Endothelial cell of umbilical vein (primary cell): Measurements from ENCODE around the gene PIM1. TPM values are rescaled to one million over a fixed set of nuclear protein-coding genes. Genes with fewer than 3 reads are reported as not detected.

ENCODE experiments used
- BruUV-seq: library from RNA; stranded (reverse); fragments of 400-500 nt; replicated peaks from 2 replicates; lab custom pipeline; 2021; lab: Mats Ljungman, UMichigan
- CTCF ChIA-PET: fragments of 300-600, 350-600 bp; sonication (Branson Sonifier 250); formaldehyde crosslinking; loops from one replicate; lab custom pipeline; 2021; ENCODE audit warnings: antibody characterized with exemption, inconsistent platforms; lab: Charles Lee
- POLR2A ChIA-PET: fragments of 300-600, 350-600 bp; sonication (Branson Sonifier 250); formaldehyde crosslinking; loops from one replicate; lab custom pipeline; 2021; ENCODE audit warnings: antibody characterized with exemption, inconsistent platforms; lab: Charles Lee
- DNase-seq: peaks from one replicate; pipeline ENCODE4 v3.0.0-alpha.2; 2011; ENCODE audit warnings: low read depth, low spot score
- FAIRE-seq: peaks from 2 replicates; lab custom pipeline; 2011; peaks lifted over from hg19 to GRCh38; lab: Jason Lieb, UNC
- H2AFZ ChIP-seq: 2 replicates; pipeline ENCODE4 v1.6.0; 2012; ENCODE audit warnings: low read depth, low read length, control low read depth, inconsistent platforms
- H3K27ac ChIP-seq: 2 replicates; pipeline ENCODE4 v1.5.1; 2011; ENCODE audit warnings: low read depth, mild to moderate bottlenecking, control low read depth, low read length, moderate library complexity; ENCODE audit not compliant: insufficient read depth
- H3K27me3 ChIP-seq, 2 experiments: 2 replicates each; pipeline versions ENCODE4 v1.6.0 to v1.6.1; 2011; ENCODE audit warnings: low read length in 2 of 2, mixed read lengths in 1 of 2; ENCODE audit not compliant: control insufficient read depth in 2 of 2, insufficient read depth in 2 of 2
- H3K36me3 ChIP-seq, 2 experiments: 2 replicates in 1 of 2; 3 replicates in 1 of 2; pipeline ENCODE4 v1.5.1; 2011; ENCODE audit warnings: low read length in 2 of 2, mild to moderate bottlenecking in 1 of 2, moderate library complexity in 1 of 2; ENCODE audit not compliant: control insufficient read depth in 2 of 2, insufficient read depth in 2 of 2; ENCODE audit errors: extremely low read depth in 1 of 2
- H3K4me1 ChIP-seq: 3 replicates; pipeline ENCODE4 v1.5.1; 2011; ENCODE audit warnings: mild to moderate bottlenecking, low read length; ENCODE audit not compliant: control insufficient read depth, insufficient read depth; ENCODE audit errors: extremely low read depth
- H3K4me2 ChIP-seq: 2 replicates; pipeline ENCODE4 v1.6.1; 2011; ENCODE audit warnings: low read length, control low read depth, mixed read lengths; ENCODE audit not compliant: insufficient read depth
- H3K4me3 ChIP-seq, 3 experiments: fragments of 200-600 bp in 1 of 3; sonication (generic), shearing (Covaris generic) in 1 of 3; replicated peaks in 1 of 3; 2 replicates each; pipeline ENCODE4 v1.5.1; 2011 to 2016; ENCODE audit warnings: control low read depth in 3 of 3, low read length in 3 of 3, mild to moderate bottlenecking in 2 of 3, inconsistent platforms in 1 of 3, low read depth in 1 of 3, moderate library complexity in 1 of 3; ENCODE audit not compliant: insufficient read depth in 1 of 3
- H3K79me2 ChIP-seq: 2 replicates; pipeline ENCODE4 v1.6.0; 2012; ENCODE audit warnings: low read length, inconsistent platforms; ENCODE audit not compliant: control insufficient read depth, insufficient read depth
- H3K9ac ChIP-seq: replicated peaks from 2 replicates; pipeline ENCODE3; 2011; ENCODE audit warnings: low read length, control low read depth; ENCODE audit not compliant: insufficient read depth; ENCODE audit errors: extremely low read depth
- H3K9me1 ChIP-seq: replicated peaks from 3 replicates; pipeline ENCODE4 v1.6.0; 2011; ENCODE audit warnings: mild to moderate bottlenecking, low read length; ENCODE audit not compliant: control insufficient read depth, insufficient read depth; ENCODE audit errors: extremely low read depth
- H3K9me3 ChIP-seq: replicated peaks from 2 replicates; pipeline ENCODE4 v1.5.1; 2012; ENCODE audit warnings: low read length, inconsistent platforms; ENCODE audit not compliant: control insufficient read depth, insufficient read depth
- H4K20me1 ChIP-seq: replicated peaks from 2 replicates; pipeline ENCODE3; 2011; ENCODE audit warnings: mild to moderate bottlenecking, low read length; ENCODE audit not compliant: control insufficient read depth, insufficient read depth; ENCODE audit errors: extremely low read depth
- EZH2 ChIP-seq: IDR thresholded peaks from 2 replicates; pipeline ENCODE4 v1.6.1; 2012; ENCODE audit warnings: borderline replicate concordance, low read depth, mild to moderate bottlenecking, moderate library complexity, low read length, inconsistent platforms; ENCODE audit not compliant: severe bottlenecking
- FOS ChIP-seq: IDR thresholded peaks from 2 replicates; pipeline ENCODE4 v1.6.1; 2011; ENCODE audit warnings: mild to moderate bottlenecking, low read length, moderate library complexity, borderline replicate concordance; ENCODE audit not compliant: insufficient read depth
- GATA2 ChIP-seq: IDR thresholded peaks from 2 replicates; pipeline ENCODE4 v1.7.0; 2011; ENCODE audit warnings: low read depth, mild to moderate bottlenecking, moderate library complexity, mixed read lengths, low read length; ENCODE audit not compliant: insufficient read length, insufficient read depth
- JUN ChIP-seq: IDR thresholded peaks from 2 replicates; pipeline ENCODE4 v1.6.1; 2011; ENCODE audit warnings: borderline replicate concordance, low read depth; ENCODE audit not compliant: insufficient read length, insufficient read depth
- MYC ChIP-seq: IDR thresholded peaks from one replicate; pipeline ENCODE4 v1.6.1; 2011; ENCODE audit warnings: mild to moderate bottlenecking, low read depth, low read length
- POLR2A ChIP-seq: IDR thresholded peaks from 2 replicates; pipeline ENCODE4 v1.6.1; 2012; ENCODE audit warnings: low read depth, mild to moderate bottlenecking, control low read depth, low read length
- POLR2AphosphoS5 ChIP-seq: IDR thresholded peaks from 2 replicates; pipeline ENCODE4 v1.6.1; 2012; ENCODE audit warnings: low read depth, mild to moderate bottlenecking, control low read depth, low read length, moderate library complexity; ENCODE audit not compliant: insufficient read depth
- dilution Hi-C: fragments of 300-500 bp; cut with MboI; formaldehyde crosslinking; loops from one replicate; pipeline ENCODE4 v1.15.0; 2019; ENCODE audit warnings: low sequenced_read_pairs; ENCODE audit not compliant: extremely low pct_ligation_motif_present
- intact Hi-C: fragments of 100-400 bp; cut with micrococcal nuclease; formaldehyde crosslinking; loops from one replicate; pipeline ENCODE4 v1.10.0; 2022
- polyA plus RNA-seq, 4 experiments: library from polyadenylated mRNA; depleted of rRNA in 3 of 4; stranded (reverse) in 3 of 4; unstranded in 1 of 4; fragments of >200 nt; gene quantifications; 2 replicates each; pipeline versions ENCODE4 v1.2.1 to v1.2.3, GENCODE V29; 2011 to 2012; ENCODE audit warnings: missing spikeins in 1 of 4
- total RNA-seq: library from RNA; stranded (reverse); gene quantifications from 2 replicates; pipeline ENCODE4 v1.2.3, GENCODE V29; 2021
- TF ChIP-seq, protein P1 (sequence below), 2 donors: IDR thresholded peaks; 1 replicate in 1 of 2; 2 replicates in 1 of 2; pipeline ENCODE4 v1.5.1; 2011; ENCODE audit warnings: low read length in 2 of 2, mild to moderate bottlenecking in 2 of 2, moderate library complexity in 2 of 2, control low read depth in 1 of 2, inconsistent platforms in 1 of 2, low read depth in 1 of 2; ENCODE audit not compliant: insufficient read depth in 1 of 2; ENCODE audit errors: extremely low read depth in 1 of 2
- TF ChIP-seq, protein P2 (sequence below): IDR thresholded peaks from 2 replicates; pipeline ENCODE4 v1.6.1; 2011; ENCODE audit not compliant: insufficient read depth, insufficient read length

The PIM1 gene
- total and polyA plus RNA-seq, 2 donors (not counting 3 experiments of a cell fraction or from before 2014, with no cell fraction given) = 9.2 to 11.3 TPM

DNA sequence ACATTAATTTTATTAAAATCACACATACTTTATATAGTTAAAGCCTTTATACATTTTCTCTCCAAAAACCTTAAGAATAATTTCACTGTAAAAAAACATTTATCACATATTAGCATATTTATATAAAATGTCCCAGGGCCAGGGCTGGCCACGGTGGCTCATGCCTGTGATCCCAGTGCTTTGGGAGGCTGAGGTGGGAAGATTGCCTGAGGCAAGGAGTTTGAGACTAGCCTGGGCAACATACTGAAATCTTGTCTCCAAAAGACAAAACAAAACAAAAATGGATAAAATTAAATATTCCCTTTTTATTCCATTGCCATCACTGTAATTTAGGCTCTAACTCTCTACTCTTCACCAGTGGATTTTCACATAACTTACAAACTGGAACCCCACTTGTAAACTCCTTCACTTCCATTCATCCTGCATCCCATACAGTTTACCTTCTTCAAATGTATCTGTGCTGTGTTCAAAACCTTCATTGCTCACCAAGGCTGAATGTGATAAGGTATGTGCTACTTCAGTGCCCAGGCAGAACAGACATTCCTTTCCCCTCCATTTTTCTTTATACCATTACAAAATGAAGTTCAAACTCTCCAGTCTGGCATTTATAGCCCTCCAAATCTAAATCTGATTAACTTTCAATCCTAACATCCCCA, 42.9 kb upstream of the PIM1 start:
- H3K9me1 ChIP-seq = no peaks in the 10 kb centered on the region
- H3K79me2 ChIP-seq = no peaks in the 10 kb centered on the region
- no peak for TF ChIP-seq POLR2A
- no peak for TF ChIP-seq GATA2
- no peak for TF ChIP-seq EZH2
- TF ChIP-seq, protein P1, sequence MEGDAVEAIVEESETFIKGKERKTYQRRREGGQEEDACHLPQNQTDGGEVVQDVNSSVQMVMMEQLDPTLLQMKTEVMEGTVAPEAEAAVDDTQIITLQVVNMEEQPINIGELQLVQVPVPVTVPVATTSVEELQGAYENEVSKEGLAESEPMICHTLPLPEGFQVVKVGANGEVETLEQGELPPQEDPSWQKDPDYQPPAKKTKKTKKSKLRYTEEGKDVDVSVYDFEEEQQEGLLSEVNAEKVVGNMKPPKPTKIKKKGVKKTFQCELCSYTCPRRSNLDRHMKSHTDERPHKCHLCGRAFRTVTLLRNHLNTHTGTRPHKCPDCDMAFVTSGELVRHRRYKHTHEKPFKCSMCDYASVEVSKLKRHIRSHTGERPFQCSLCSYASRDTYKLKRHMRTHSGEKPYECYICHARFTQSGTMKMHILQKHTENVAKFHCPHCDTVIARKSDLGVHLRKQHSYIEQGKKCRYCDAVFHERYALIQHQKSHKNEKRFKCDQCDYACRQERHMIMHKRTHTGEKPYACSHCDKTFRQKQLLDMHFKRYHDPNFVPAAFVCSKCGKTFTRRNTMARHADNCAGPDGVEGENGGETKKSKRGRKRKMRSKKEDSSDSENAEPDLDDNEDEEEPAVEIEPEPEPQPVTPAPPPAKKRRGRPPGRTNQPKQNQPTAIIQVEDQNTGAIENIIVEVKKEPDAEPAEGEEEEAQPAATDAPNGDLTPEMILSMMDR (IDR thresholded peaks at IDR 0.05; ENCODE audit: extremely low read depth in 1 of 2, insufficient read depth in 1 of 2, low read depth in 1 of 2, low read length in 2 of 2) = no peak
- no peak for TF ChIP-seq FOS
- no peak for TF ChIP-seq MYC
- TF ChIP-seq POLR2AphosphoS5 = no peak
- TF ChIP-seq JUN = no peak
- TF ChIP-seq, protein P2, sequence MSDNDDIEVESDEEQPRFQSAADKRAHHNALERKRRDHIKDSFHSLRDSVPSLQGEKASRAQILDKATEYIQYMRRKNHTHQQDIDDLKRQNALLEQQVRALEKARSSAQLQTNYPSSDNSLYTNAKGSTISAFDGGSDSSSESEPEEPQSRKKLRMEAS = no peak
- no peaks in the 10 kb centered on the region for H3K27me3 ChIP-seq
- DNase-seq (no peak), FAIRE-seq (no peak)
- no peaks in the 10 kb centered on the region for H4K20me1 ChIP-seq
- no peak overlapping the region for H3K27ac ChIP-seq
- BruUV-seq = no TSS peak
- ChIA-PET POLR2A (no interaction called here), CTCF (interaction anchor here (0.9 to 1.6 kb wide), 6 partner anchors 10 to 109 kb away, joined by 3 to 13 read pairs (median 6); partner anchors contain the start of gene PIM1)
- dilution Hi-C loops = no loop called here
- H3K9ac ChIP-seq = no peak overlapping the region
- intact Hi-C loops = loop anchor here (1.0 kb wide), 1 partner anchor 7 kb away; no protein-coding TSS in a partner anchor
- no peaks in the 10 kb centered on the region for H3K9me3 ChIP-seq
- no peak overlapping the region for H2AFZ ChIP-seq
- no peak overlapping the region for H3K4me3 ChIP-seq
- H3K4me1 ChIP-seq = peaks cover 28% of the 10 kb centered on the region
- no peak overlapping the region for H3K4me2 ChIP-seq
- H3K36me3 ChIP-seq = no peaks in the 10 kb centered on the region
